HG02885 (cell line): ENCODE measurements around the gene CRNKL1.

ENCODE experiments used
- ATAC-seq: cut with Tn5 transposase; IDR thresholded peaks from one replicate; pipeline ENCODE4 v1.9.1; 2021; ENCODE audit warnings: mild to moderate bottlenecking; ENCODE audit not compliant: unreplicated experiment, poor library complexity

The CRNKL1 gene

DNA sequence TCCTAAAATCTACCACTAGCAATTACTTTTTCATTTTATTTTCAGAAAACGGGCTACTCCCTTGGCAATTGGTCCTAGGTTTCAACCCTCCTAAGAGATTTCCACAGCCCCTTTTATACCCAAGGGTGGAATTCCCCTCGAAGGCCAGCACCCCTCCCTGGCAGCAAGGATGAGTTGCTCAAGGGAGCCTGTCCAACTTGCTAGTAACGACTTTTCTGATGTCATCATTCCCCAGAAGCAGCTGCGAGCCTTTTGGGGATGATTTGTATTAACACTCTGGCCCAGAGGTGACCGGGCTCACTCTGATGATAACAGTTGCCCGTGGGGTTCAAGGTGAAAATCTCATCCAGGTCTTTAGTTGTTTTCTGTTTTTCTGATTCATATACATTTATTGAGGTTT lies 65.8 kb downstream of the CRNKL1 start:
- ATAC-seq: no peak
